GM19452 (cell line): ENCODE results near the gene MRPS12.
"Not testable (repeated sequence)": the region's sequence is repeated elsewhere in the genome, so short reads cannot be mapped to it uniquely, and the experiment has no call there.

Experiments used
- ATAC-seq: cut with Tn5 transposase; IDR thresholded peaks from one replicate; pipeline ENCODE4 v1.9.1; 2021; ENCODE audit not compliant: unreplicated experiment

Gene MRPS12

DNA sequence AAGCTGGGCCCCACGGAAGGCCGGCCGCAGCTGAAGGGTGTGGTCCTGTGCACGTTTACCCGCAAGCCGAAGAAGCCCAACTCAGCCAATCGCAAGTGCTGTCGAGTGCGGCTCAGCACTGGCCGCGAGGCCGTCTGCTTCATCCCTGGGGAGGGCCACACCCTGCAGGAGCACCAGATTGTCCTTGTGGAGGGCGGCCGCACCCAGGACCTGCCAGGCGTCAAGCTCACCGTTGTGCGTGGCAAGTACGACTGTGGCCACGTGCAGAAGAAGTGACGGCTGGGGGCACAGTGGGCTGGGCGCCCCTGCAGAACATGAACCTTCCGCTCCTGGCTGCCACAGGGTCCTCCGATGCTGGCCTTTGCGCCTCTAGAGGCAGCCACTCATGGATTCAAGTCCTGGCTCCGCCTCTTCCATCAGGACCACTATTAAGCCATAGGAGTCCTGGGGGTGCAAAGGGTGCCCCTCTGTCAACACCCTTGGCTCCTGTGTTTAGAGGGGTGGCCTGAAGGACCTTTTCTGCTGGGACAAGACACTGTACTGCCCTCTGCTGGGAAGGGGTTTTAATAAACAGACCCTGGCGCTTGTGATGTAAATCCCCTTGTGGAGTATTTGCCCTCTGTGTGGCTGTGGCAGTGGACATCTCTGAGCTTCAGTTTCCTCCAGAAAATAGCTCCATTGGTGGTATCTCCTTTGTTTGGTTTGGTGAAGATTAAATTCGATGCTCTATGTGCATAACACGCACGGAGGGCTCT is 1.9 kb downstream of the MRPS12 start:
- no peak for ATAC-seq

DNA sequence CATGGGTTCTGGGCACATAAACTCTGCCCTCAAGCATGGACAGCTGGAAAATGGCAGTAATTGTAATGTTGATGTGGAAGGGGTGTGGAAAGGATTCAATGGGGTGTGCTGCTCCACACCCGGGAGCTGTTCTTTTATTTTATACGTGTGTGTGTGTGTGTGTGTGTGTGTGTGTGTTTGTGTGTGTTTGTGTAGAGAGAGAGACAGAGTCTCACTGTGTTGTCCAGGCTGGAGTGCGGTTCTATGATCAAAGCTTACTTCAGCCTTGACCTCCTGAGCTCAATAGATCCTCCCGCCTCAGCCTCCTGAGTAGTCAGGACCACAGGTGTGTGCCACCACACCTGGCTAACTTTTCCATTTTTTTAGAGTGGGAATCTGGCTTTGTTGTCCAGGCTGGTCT is 2.8 kb downstream of the MRPS12 start:
- no peak for ATAC-seq

DNA sequence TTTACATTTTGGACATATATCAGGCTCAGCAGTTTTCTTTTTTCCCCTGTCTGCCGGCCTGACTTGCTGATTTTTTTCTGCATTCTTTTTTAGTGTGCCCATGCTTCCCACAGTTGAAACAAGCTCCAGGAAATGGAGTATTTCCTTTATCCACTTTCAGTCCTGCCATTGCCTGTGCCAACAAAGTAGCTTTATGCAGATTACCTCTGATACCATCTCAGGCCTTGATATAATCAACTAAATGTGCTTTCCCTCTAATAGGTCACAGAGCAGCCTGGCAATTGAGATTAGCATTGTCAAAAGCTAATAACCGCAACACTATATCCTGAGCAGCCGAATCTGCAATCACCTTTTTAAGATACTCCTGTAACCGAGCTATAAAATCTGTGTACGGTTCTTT is 9.2 kb downstream of the MRPS12 start:
- no peak for ATAC-seq

DNA sequence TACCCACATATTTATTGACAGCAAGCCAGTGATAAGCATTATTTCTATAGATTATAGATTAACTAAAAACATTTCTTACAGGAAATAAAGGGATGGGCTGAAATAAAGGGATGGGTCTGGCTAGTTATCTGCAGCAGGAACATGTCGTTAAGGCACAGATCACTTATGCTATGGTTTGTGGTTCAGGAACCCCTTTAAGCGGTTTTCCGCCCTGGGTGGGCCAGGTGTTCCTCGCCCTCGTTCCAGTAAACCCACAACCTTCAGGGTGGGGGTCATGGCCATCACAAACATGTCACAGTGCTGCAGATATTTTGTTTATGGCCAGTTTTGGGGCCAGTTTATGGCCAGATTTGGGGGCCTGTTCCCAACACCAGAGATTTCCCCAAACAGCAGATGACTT is 10.7 kb downstream of the MRPS12 start:
- ATAC-seq, result not testable (repeated sequence)

DNA sequence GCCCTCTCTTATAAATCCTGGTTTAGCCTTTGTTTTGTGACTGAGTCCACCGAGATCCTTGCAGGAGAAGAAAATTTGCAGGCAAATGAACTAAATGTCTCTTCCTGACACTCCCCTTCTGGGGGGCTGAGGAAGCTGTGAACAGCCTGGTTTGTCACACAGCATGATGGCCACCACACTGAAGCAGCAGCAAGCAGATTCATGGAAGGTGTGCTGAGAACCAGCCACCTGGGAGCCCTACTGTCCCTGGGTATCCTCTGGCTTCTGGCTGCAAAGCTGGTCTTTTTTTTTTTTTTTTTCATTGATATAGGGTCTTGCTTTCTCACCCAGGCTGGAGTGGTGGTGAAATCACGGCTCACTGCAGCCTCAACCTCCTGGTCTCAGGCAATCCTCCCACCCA is 11.2 kb downstream of the MRPS12 start:
- no peak for ATAC-seq

DNA sequence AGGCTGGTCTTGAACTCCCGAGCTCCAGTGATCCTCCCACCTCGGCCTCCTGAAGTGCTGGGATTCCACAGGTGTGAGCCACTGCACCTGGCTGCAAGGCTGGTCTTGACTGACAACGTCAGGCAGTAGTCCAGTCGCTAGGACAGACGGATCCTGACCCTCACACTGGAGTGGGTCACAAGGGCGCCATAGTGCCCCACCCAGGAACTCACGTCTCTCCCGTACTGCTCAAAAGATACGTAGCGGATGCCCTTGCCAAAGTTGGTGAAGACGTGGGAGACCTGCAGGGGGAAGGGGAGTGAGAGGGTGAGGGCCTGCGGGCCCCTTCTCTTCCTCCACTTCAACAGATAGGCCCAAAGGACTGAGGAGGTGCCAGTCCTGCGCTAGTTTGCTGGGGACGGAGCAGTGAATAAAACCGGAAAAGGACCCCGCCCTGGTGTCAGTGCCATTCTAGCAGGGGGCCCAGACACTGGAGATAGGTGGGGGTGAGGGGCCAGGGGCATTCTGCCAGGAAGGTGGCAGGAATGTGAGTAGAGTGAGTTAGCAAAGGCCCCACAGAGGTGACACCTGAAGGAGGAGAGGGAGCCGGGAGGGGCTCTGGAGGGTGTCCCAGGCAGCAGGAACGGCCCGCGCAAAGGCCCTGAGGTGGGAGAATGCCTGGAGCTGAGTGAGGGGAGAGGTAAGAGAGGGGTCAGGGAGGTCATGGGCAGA is 11.9 kb downstream of the MRPS12 start:
- ATAC-seq, result no peak

DNA sequence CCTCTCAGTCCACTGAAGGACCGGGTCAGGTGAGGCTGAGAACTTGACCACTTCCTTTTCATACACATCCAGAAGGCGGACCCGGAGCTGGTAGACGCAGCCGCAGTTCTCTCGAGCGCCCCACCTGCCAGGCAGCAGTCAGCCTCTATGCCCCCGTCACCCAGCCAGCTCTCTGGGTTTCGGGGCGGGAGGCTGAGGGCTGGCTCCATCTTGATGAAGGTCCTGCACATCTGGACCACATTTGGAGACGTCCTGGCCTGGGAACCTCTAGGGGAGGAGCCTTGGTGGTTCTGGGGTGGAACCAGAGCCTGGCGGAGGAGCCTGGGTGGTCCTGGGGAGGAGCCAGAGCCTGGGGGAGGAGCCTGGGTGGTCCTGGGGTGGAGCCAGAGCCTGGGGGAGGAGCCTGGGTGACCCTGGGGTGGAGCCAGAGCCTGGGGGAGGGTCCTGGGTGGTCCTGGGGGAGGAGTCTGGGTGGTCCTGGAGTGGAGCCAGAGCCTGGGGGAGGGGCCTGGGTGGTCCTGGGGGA is 14.3 kb downstream of the MRPS12 start:
- no peak for ATAC-seq

DNA sequence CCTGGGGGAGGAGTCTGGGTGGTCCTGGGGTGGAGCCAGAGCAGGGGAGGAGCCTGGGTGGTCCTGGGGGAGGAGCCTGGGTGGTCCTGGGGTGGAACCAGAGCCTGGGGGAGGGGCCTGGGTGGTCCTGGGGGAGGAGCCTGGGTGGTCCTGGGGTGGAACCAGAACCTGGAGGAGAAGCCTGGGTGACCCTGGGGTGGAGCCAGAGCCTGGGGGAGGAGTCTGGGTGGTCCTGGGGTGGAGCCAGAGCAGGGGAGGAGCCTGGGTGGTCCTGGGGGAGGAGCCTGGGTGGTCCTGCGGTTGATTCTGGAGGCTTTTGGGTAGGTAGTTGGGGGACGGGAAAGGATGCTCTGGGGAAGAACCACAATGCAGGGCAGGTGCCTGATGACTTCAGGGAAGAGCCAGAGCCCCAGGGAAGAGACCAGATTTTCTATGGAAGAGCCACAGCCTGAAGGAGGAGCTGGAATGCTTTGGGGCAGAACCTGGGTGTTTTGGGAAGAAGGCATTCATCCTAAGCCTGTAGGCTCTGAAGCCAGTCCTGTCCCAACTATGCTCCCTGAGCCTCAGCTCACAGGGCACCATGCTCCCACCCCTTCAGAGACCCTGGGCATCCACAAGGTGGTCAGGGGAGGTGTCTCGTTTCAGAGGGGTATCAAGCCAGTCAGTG is 15.0 kb downstream of the MRPS12 start:
- no peak for ATAC-seq

DNA sequence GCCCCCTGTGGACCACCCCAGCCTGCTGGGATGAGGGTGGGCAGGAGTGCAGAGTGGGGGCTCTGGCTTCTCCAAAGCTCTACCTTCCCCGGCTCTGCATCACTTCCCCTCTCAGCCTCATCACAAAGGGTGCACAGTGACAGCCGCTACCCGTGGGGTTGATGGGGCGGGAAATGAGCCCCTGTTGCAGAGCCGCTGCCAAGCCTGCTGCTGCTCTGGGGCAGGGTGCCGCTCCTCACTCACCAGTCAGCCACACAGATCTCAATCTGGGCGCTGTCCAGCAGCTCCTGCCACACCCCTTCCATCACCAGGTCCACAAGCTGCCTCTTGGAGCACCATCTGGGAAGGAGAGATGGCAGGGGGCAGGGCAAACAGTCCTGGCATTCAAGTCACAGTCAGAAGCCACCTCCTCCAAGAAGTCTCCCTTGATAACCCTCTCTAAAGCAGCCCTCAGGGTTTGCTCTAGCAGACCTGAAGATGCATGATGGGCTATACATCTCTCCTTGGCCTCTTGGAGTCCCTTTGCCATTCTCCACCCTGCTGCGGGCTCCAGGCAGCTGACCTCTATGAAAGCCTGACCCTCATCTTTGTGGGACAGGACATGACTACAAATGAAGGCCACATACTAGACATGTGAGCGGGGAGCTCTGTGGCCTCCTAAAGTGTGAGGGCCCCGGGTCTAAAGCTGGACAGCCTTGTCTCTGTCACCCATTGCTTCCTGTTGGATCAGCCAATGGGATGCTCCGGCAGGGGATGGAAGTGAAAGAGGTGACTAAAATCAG is 15.7 kb downstream of the MRPS12 start:
- ATAC-seq, result no peak

DNA sequence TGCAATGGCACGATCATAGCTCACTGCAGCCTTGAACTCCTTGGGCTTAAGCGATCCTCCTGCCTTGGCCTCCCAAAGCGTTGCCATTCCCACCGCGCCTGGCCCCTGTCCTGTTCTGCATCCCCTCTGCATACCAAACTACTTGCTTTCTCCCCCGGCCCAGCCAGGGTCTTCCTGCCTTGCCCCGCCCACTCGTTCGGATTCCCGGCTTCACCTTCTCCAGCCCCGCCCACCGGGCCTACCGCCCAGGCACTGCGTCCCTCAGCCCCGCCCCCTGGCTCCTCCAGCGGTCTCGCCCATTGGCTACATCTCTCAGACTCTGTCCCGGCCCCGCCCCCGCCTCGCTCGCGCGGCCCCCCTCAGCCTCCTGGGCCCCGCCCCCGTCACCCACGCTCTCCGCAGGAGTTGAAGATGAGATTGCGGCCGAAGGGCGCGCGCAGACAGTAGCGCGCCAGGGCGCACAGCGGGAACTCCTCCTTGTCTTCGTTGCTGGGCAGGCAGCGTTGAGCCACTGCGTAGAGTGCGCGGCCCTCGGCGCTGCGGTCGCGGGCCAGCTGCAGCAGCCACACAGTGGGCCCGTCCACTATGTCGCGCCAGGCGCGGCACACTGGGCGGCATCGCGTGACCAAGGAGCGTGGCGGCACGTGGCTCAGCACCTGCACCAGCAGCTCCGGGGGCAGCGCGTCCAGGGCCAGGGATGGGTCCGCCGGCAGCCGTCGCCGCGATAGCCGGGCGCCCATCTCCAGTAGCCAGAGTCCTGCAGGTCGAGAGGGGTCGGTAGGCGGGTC is 19.0 kb downstream of the MRPS12 start:
- no peak for ATAC-seq

DNA sequence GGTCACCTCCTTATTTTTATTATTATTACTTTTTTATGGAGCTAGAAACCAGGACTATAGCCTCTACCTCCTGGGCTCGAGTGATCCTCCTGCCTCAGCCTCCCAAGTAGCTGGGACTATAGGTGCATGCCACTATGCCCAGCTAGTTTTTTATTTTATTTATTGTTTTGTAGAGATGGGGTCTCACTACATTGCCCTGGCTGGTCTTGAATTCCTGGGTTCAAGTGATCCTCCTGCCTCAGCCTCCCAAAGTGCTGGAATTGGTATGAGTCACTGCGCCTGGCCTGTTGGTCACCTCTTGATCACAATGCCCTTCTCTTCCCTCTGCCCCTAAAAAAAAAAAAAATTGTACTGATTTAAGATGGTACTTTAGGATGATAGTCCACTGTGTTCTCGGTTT is 20.4 kb downstream of the MRPS12 start:
- no peak for ATAC-seq

DNA sequence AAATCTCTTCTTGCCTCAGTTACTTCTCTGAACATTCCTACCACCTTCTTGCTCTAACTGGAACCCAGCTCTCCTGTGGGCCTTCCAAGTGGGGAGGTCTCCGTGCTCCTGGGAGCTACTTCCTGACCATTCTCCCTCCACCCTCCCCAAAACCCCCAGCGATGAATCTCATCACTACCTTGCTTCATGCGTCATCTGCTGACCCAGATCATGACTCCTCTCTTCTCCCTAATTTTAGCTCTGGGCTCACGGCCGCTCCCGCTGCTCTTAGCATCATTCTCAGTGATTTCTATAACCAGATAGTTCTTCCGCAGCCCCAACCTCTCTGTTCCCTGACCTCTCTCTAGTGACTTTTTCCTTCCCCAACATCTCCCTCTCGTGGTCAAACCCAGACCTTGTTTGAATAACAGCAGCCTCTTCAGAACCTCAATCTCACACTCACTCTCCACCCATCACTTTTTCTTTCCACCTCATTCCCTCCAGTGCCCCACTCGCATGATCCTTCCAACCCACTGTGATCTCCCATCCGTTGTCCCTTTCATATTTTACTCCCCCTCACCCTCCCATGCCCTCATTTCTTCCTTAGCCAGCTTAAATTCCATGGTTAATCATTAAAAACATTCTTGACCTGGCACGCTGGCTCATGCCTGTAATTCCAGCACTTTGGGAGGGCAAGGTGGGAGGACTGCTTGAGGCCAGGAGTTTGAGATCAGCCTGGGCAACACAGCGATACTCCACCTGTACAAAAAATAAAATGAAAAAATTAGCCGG is 21.8 kb downstream of the MRPS12 start:
- no peak for ATAC-seq

DNA sequence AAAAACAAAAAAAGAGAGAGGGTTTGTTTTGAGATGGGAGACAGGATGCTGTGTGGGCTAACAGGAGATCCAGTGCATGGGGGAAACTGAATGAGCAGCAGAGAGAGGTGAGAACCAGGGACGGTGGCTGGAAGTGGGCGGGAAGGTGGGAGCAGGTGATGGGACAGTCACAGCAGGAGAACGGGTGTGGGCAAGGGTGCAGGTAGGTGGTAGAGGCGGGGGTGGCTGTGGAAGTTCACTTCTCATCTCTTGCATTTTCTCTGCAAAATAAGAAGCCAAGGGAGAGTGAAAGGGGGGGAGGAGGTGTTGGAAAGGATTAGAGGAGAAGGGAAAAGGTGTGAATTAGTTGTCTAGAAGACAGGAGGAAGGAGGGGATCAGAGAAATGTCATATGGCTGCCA is 22.9 kb downstream of the MRPS12 start:
- ATAC-seq, result no peak

DNA sequence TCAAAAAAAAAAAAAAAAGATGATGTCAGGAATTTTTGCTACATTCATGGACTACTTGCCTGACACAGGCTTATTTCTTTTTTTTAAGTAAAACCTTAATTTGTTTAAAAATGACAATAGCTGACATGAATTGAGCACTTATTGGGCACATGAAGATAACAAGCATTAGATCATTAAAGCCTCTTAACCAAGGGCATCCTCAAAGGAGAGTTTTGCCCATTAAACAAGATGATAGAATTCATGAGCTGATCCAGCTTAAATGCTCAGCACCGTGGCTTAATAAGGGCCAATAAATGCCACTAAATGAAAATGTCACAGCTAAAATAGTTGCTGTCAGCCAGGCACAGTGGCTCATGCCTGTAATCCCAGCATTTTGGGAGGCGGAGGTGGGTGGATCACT is 25.5 kb downstream of the MRPS12 start:
- no peak for ATAC-seq

DNA sequence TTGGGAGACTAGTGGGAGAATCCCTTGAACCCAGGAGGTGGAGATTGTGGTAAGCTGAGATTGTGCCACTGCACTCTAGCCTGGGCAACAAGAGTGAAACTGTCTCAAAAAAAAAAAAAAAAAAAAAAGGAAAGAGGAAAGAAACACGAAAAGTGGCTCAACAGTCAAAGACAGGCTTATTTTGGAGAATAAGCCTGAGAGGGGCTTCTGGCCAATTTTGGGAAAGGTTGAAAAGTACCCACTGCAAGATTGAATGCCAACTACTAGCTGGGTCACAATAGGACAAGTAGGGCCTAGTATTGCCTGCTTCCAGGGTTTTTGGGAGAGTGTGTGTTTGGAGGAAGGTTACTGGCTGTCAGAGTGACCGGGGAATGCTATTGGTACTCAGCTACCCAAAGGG is 27.6 kb downstream of the MRPS12 start:
- no peak for ATAC-seq

DNA sequence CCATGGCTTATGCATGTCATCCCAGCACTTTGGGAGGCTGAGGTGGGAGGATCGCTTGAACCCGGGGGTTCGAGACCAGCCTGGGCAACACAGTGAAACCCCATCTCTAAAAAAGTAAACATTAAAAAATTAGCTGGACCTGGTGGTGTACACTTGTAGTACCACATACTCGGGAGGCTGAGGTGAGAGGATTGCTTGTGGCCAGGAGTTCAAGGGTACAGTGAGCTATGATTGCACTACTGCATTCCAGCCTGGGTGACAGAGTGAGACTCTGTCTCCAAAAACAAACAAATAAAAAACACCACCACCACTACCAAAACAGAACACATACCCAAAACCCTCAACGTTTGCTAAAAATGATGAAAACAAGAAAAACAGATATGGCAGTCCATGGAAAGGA is 28.9 kb downstream of the MRPS12 start:
- ATAC-seq, result no peak

DNA sequence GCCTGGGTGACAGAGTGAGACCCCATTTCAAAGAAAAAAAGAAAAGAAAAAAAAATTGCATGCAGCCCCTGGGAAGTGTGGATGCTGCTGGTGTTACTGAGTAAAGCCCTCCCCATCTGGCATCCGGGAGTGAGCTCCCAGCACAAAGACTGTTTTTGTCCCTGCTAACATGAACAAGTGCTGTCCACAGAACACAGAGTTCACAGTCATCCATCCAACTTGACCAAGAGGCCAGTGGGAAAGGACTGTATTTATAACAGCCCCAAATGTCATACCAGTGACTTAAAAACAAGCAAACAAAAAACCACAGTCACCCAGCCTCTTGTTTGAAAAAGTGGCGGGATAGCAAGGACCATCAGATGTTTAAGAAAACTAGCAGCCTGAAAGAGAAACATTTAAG is 34.0 kb downstream of the MRPS12 start:
- no peak for ATAC-seq

DNA sequence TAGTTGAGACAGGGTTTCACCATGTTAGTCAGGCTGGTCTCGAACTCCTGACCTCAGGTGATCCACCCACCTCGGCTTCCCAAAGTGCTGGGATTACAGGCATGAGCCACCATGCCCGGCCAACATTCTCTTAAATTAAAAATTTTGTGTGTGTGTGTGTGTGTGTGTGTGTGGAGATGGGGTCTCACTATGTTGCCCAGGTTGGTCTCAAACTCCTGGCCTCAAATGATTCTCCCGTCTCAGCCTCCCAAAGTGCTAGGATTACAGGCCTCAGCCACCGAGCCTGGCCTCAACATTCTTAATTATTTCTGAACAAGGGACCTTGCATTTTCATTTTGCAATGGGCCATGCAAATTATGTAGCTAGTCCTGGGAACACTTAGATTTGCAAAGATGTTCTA is 35.4 kb downstream of the MRPS12 start:
- ATAC-seq, result not testable (repeated sequence)

DNA sequence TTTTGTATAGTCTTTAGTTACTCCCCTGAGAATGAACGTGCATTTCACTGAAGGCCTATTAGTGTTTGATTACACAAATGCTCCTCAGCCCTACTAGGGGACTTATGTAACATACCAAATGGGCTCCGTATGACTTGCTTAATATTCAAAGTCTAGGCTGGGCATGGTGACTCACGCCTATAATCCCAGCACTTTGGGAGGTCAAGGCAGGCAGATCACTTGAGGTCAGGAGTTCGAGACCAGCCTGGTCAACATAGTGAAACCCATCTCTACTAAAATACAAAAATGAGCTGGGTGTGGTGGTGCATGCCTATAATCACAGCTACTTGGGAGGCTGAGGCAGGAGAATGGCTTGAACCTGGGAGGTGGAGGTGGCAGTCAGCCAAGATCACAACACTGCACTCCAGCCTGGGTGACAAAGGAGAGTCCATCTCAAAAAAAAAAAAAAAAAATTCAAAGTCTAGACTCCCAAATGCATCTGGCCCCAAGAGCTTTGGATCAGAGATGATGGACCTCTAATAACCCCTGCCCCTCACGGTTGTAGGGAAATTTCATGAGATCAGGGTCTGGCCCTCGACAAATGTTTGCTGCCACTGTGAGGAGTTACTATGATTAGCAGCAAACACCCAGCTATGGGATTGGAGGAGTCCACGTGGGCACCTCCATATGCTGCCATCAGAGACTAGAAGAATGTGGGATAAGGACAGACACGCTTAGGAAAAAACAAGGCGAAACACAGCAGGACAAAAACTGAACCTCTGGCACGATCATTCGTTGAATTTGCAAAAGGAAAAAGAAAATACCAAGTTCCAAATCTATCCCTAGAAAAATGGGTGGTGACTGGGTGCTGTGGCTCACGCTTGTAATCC is 40.2 kb downstream of the MRPS12 start:
- no peak for ATAC-seq
